ENCODE results near the gene PHF21B.

PHF21B gene

GRCh38 chr22:44955102-44955501, 54.7 kb downstream of the PHF21B start:
- DNase-seq, result no peak

- DNase-seq, result no peak
These were observed 55.7 kb downstream of the PHF21B start for GRCh38 chr22:44954149-44954548.

GRCh38 chr22:44952863-44953746, 56.7 kb downstream of the PHF21B start:
- DNase-seq, result no peak

- DNase-seq, result no peak
These were observed 58.3 kb downstream of the PHF21B start for GRCh38 chr22:44951510-44951816.

- no peak for DNase-seq
These were observed 58.8 kb downstream of the PHF21B start for GRCh38 chr22:44950806-44951509.

- no peak for DNase-seq
These were observed 62.0 kb downstream of the PHF21B start for GRCh38 chr22:44947846-44948245.

GRCh38 chr22:44947049-44947448, 62.8 kb downstream of the PHF21B start:
- no peak for DNase-seq

GRCh38 chr22:44944883-44945601, 64.8 kb downstream of the PHF21B start:
- DNase-seq, result no peak

GRCh38 chr22:44943701-44944324, 66.0 kb downstream of the PHF21B start:
- DNase-seq, result no peak

- DNase-seq, result no peak
These were observed 66.7 kb downstream of the PHF21B start for GRCh38 chr22:44942979-44943700.

GRCh38 chr22:44942056-44942455, 67.7 kb downstream of the PHF21B start:
- DNase-seq, result no peak

- no peak for DNase-seq
These were observed 68.6 kb downstream of the PHF21B start for GRCh38 chr22:44941207-44941606.

- no peak for DNase-seq
These were observed 69.7 kb downstream of the PHF21B start for GRCh38 chr22:44940130-44940529.

- no peak for DNase-seq
These were observed 70.4 kb downstream of the PHF21B start for GRCh38 chr22:44939451-44939850.

- DNase-seq, result no peak
These were observed 70.9 kb downstream of the PHF21B start for GRCh38 chr22:44938886-44939285.

GRCh38 chr22:44937216-44937615, 72.6 kb downstream of the PHF21B start:
- no peak for DNase-seq

- no peak for DNase-seq
These were observed 73.6 kb downstream of the PHF21B start for GRCh38 chr22:44936201-44936600.

- no peak for DNase-seq
These were observed 74.1 kb downstream of the PHF21B start for GRCh38 chr22:44935724-44936123.

GRCh38 chr22:44934454-44934735, 75.4 kb downstream of the PHF21B start:
- no peak for DNase-seq

GRCh38 chr22:44933666-44934453, 75.9 kb downstream of the PHF21B start:
- no peak for DNase-seq

- DNase-seq, result no peak
These were observed 77.3 kb downstream of the PHF21B start for GRCh38 chr22:44932493-44932892.

GRCh38 chr22:44931766-44932165, 78.0 kb downstream of the PHF21B start:
- no peak for DNase-seq

Measured in NCI-H446 treated with DMSO at 0.1 percent for 48 hours (cell line).